GM23338 (cell line): ENCODE data around the gene FBN2. TPM values are rescaled to one million over a fixed set of nuclear protein-coding genes. Genes with fewer than 3 reads are reported as not detected.

Experiments
- ATAC-seq: fragments of 200-7000 bp; cut with Tn5 transposase; 3 replicates; pipeline ENCODE4 v1.9.1; 2020
- DNase-seq: peaks from one replicate; pipeline ENCODE4 v3.0.0-alpha.2; 2015; ENCODE audit warnings: low spot score
- H2AFZ ChIP-seq: fragments of 200-600 bp; sonication (generic); 2 replicates; pipeline ENCODE4 v1.8.0; 2016; ENCODE audit warnings: antibody characterized with exemption, mild to moderate bottlenecking, moderate library complexity
- H3F3A ChIP-seq: fragments of 200-600 bp; sonication (generic); replicated peaks from 2 replicates; pipeline ENCODE4 v1.8.0; 2017; ENCODE audit warnings: antibody characterized with exemption, mixed run types, low read depth
- H3K27ac ChIP-seq: fragments of 200-600 bp; sonication (generic); 2 replicates; pipeline ENCODE4 v1.6.1; 2016; ENCODE audit warnings: low read depth
- H3K27me3 ChIP-seq: fragments of 200-600 bp; sonication (generic); 2 replicates; pipeline ENCODE4 v1.8.0; 2016; ENCODE audit warnings: mild to moderate bottlenecking, mixed run types, moderate library complexity; ENCODE audit not compliant: insufficient read depth
- H3K36me3 ChIP-seq: fragments of 200-600 bp; sonication (generic); 2 replicates; pipeline ENCODE4 v1.8.0; 2016; ENCODE audit warnings: mild to moderate bottlenecking; ENCODE audit not compliant: insufficient read depth
- H3K4me1 ChIP-seq: fragments of 200-600 bp; sonication (generic); 2 replicates; pipeline ENCODE4 v1.8.0; 2016; ENCODE audit warnings: mild to moderate bottlenecking, moderate library complexity; ENCODE audit not compliant: insufficient read depth
- H3K4me2 ChIP-seq: fragments of 200-600 bp; sonication (generic); 2 replicates; pipeline ENCODE4 v1.7.1; 2017; ENCODE audit warnings: mixed run types
- H3K4me3 ChIP-seq: fragments of 200-600 bp; sonication (generic); 2 replicates; pipeline ENCODE4 v1.6.1; 2016; ENCODE audit warnings: mixed run types
- H3K79me2 ChIP-seq: fragments of 200-600 bp; sonication (generic); replicated peaks from 2 replicates; pipeline ENCODE4 v1.8.0; 2017; ENCODE audit warnings: mild to moderate bottlenecking; ENCODE audit not compliant: insufficient read depth
- H3K9me2 ChIP-seq: fragments of 200-600 bp; sonication (generic); 2 replicates; pipeline ENCODE4 v1.8.0; 2017; ENCODE audit not compliant: insufficient read depth
- H4K20me1 ChIP-seq: fragments of 200-600 bp; sonication (generic); replicated peaks from 2 replicates; pipeline ENCODE4 v1.8.0; 2017; ENCODE audit warnings: mild to moderate bottlenecking; ENCODE audit not compliant: insufficient read depth
- H3K27ac Mint-ChIP-seq: 2 replicates; pipeline ENCODE4 v1.8.0; 2020; ENCODE audit warnings: inconsistent platforms, mild to moderate bottlenecking, moderate library complexity, mixed read lengths
- H3K27me3 Mint-ChIP-seq: 3 replicates; pipeline ENCODE4 v1.8.0; 2022; ENCODE audit warnings: low read depth, mild to moderate bottlenecking, moderate library complexity, mixed read lengths, inconsistent platforms; ENCODE audit not compliant: insufficient read depth, poor library complexity
- H3K36me3 Mint-ChIP-seq: 3 replicates; pipeline ENCODE4 v1.8.0; 2021; ENCODE audit warnings: low read depth, mild to moderate bottlenecking, inconsistent platforms, moderate library complexity, mixed read lengths
- H3K4me1 Mint-ChIP-seq: 3 replicates; pipeline ENCODE4 v1.8.0; 2020; ENCODE audit warnings: mild to moderate bottlenecking, inconsistent platforms, mixed read lengths
- H3K4me3 Mint-ChIP-seq: 3 replicates; pipeline ENCODE4 v1.8.0; 2021; ENCODE audit warnings: moderate library complexity, mild to moderate bottlenecking, inconsistent platforms, mixed read lengths
- H3K9me3 Mint-ChIP-seq: 3 replicates; pipeline ENCODE4 v1.8.0; 2020; ENCODE audit warnings: moderate library complexity, mild to moderate bottlenecking, inconsistent platforms, mixed read lengths
- CREB1 ChIP-seq: fragments of 250-450 bp; sonication (Bioruptor Pico); IDR thresholded peaks from 2 replicates; pipeline ENCODE4 v1.5.0; 2020; ENCODE audit warnings: low read depth, mild to moderate bottlenecking, moderate library complexity
- EZH2 ChIP-seq: fragments of 200-600 bp; sonication (generic); IDR thresholded peaks from one replicate; pipeline ENCODE4 v1.8.0; 2017; ENCODE audit warnings: antibody characterized with exemption, mild to moderate bottlenecking, low read depth; ENCODE audit not compliant: unreplicated experiment
- EZH2phosphoT487 ChIP-seq: fragments of 200-600 bp; sonication (generic); IDR thresholded peaks from one replicate; pipeline ENCODE4 v1.8.1; 2018; ENCODE audit warnings: antibody characterized with exemption; ENCODE audit not compliant: unreplicated experiment
- JUNB ChIP-seq: IDR thresholded peaks from one replicate; pipeline ENCODE4 v1.6.1; 2016; ENCODE audit warnings: antibody characterized with exemption; ENCODE audit not compliant: unreplicated experiment
- NANOG ChIP-seq: IDR thresholded peaks from 2 replicates; pipeline ENCODE4 v1.6.1; 2016; ENCODE audit warnings: antibody characterized with exemption, borderline replicate concordance
- POLR2AphosphoS5 ChIP-seq: IDR thresholded peaks from 2 replicates; pipeline ENCODE4 v1.6.1; 2016; ENCODE audit warnings: antibody characterized with exemption, low read depth
- STAT1 ChIP-seq: IDR thresholded peaks from one replicate; pipeline ENCODE4 v1.6.1; 2016; ENCODE audit warnings: antibody characterized with exemption; ENCODE audit not compliant: unreplicated experiment
- ZNF114 ChIP-seq: fragments of 250-450 bp; sonication (Bioruptor Pico); IDR thresholded peaks from 2 replicates; pipeline ENCODE4 v1.5.0; 2020; ENCODE audit warnings: mild to moderate bottlenecking, moderate library complexity
- ZNF331 ChIP-seq: fragments of 250-450 bp; sonication (Bioruptor Pico); IDR thresholded peaks from 2 replicates; pipeline ENCODE4 v1.5.0; 2020; ENCODE audit warnings: low read depth, mild to moderate bottlenecking, moderate library complexity
- polyA plus RNA-seq: library from polyadenylated mRNA; unstranded; fragments of >200 nt; fragmentation: Nextera tagmentation; extraction: Ambion mirVana; gene quantifications from 2 replicates; pipeline ENCODE4 v1.2.1, GENCODE V29; 2016
- total RNA-seq: library from RNA; depleted of rRNA; stranded (reverse); fragments of >200 nt; shearing (Covaris generic); gene quantifications from 2 replicates; pipeline ENCODE4 v1.2.3, GENCODE V29; 2014
- TF ChIP-seq, protein P1 (sequence below): IDR thresholded peaks from one replicate; pipeline ENCODE4 v1.6.1; 2018; ENCODE audit warnings: antibody characterized with exemption; ENCODE audit not compliant: unreplicated experiment
- TF ChIP-seq, protein P2 (sequence below): fragments of 250-450 bp; sonication (Bioruptor Pico); IDR thresholded peaks from 2 replicates; pipeline ENCODE4 v1.5.0; 2020; ENCODE audit warnings: mild to moderate bottlenecking, moderate library complexity
- TF ChIP-seq, protein P3 (sequence below): IDR thresholded peaks from 2 replicates; pipeline ENCODE4 v1.6.1; 2016; ENCODE audit warnings: antibody characterized with exemption
- TF ChIP-seq, protein P4 (sequence below), 2 experiments: fragments of 200-600 bp in 1 of 2; sonication (generic) in 1 of 2; conservative IDR thresholded peaks; 2 replicates each; pipeline versions ENCODE4 v1.5.1 to v1.6.1; 2016 to 2017; ENCODE audit warnings: antibody characterized with exemption in 2 of 2, low read depth in 2 of 2, mild to moderate bottlenecking in 2 of 2, moderate library complexity in 1 of 2

FBN2 gene
- total and polyA plus RNA-seq, 2 experiments from 2014 or later: 2.6 to 13.6 TPM

DNA sequence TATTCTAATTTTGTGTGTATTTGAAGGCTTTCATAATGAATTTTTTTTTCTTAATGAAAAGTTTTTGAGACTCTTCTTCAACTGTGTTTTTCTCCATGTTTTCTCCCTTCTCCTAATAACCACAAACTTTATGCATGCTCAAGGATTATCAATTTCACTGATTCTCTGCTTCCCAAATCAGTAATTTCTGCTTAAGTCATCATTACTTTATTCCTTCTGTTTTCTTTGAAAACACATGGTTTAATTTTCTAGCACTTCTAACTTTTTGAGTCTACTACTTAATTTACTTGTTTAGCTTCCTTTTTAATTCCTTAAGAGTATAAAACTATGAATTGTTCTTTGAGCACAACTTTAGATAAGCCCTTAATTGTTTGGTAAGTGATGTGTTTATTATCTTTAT is 11.5 kb upstream of the FBN2 start:
- Histone ChIP-seq H3K4me2 (no peak overlapping the region), H3K4me1 (no peaks in the 10 kb centered on the region), H3K4me3 (no peak overlapping the region), H3F3A (no peaks in the 10 kb centered on the region), H3K27me3 (no peaks in the 10 kb centered on the region), H3K9me2 (no peaks in the 10 kb centered on the region), H3K79me2 (no peaks in the 10 kb centered on the region), H4K20me1 (no peaks in the 10 kb centered on the region), H3K27ac (no peak overlapping the region), H2AFZ (no peak overlapping the region), H3K36me3 (no peaks in the 10 kb centered on the region)
- DNase-seq (no peak), ATAC-seq (no peak)
- Mint-ChIP-seq H3K36me3 (peaks cover 17% of the 10 kb centered on the region; the same call in 2 of the 3 replicates), H3K4me1 (peaks cover 9% of the 10 kb centered on the region; the same call in 2 of the 3 replicates), H3K9me3 (peaks cover 27% of the 10 kb centered on the region), H3K27ac (no peak overlapping the region), H3K4me3 (no peak overlapping the region), H3K27me3 (no peaks in the 10 kb centered on the region)
- TF ChIP-seq EZH2phosphoT487: no peak
- TF ChIP-seq ZNF331 (CRISPR knock-in tag): no peak
- no peak for TF ChIP-seq JUNB
- TF ChIP-seq, protein P1, sequence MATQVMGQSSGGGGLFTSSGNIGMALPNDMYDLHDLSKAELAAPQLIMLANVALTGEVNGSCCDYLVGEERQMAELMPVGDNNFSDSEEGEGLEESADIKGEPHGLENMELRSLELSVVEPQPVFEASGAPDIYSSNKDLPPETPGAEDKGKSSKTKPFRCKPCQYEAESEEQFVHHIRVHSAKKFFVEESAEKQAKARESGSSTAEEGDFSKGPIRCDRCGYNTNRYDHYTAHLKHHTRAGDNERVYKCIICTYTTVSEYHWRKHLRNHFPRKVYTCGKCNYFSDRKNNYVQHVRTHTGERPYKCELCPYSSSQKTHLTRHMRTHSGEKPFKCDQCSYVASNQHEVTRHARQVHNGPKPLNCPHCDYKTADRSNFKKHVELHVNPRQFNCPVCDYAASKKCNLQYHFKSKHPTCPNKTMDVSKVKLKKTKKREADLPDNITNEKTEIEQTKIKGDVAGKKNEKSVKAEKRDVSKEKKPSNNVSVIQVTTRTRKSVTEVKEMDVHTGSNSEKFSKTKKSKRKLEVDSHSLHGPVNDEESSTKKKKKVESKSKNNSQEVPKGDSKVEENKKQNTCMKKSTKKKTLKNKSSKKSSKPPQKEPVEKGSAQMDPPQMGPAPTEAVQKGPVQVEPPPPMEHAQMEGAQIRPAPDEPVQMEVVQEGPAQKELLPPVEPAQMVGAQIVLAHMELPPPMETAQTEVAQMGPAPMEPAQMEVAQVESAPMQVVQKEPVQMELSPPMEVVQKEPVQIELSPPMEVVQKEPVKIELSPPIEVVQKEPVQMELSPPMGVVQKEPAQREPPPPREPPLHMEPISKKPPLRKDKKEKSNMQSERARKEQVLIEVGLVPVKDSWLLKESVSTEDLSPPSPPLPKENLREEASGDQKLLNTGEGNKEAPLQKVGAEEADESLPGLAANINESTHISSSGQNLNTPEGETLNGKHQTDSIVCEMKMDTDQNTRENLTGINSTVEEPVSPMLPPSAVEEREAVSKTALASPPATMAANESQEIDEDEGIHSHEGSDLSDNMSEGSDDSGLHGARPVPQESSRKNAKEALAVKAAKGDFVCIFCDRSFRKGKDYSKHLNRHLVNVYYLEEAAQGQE: no peak
- TF ChIP-seq, protein P2, sequence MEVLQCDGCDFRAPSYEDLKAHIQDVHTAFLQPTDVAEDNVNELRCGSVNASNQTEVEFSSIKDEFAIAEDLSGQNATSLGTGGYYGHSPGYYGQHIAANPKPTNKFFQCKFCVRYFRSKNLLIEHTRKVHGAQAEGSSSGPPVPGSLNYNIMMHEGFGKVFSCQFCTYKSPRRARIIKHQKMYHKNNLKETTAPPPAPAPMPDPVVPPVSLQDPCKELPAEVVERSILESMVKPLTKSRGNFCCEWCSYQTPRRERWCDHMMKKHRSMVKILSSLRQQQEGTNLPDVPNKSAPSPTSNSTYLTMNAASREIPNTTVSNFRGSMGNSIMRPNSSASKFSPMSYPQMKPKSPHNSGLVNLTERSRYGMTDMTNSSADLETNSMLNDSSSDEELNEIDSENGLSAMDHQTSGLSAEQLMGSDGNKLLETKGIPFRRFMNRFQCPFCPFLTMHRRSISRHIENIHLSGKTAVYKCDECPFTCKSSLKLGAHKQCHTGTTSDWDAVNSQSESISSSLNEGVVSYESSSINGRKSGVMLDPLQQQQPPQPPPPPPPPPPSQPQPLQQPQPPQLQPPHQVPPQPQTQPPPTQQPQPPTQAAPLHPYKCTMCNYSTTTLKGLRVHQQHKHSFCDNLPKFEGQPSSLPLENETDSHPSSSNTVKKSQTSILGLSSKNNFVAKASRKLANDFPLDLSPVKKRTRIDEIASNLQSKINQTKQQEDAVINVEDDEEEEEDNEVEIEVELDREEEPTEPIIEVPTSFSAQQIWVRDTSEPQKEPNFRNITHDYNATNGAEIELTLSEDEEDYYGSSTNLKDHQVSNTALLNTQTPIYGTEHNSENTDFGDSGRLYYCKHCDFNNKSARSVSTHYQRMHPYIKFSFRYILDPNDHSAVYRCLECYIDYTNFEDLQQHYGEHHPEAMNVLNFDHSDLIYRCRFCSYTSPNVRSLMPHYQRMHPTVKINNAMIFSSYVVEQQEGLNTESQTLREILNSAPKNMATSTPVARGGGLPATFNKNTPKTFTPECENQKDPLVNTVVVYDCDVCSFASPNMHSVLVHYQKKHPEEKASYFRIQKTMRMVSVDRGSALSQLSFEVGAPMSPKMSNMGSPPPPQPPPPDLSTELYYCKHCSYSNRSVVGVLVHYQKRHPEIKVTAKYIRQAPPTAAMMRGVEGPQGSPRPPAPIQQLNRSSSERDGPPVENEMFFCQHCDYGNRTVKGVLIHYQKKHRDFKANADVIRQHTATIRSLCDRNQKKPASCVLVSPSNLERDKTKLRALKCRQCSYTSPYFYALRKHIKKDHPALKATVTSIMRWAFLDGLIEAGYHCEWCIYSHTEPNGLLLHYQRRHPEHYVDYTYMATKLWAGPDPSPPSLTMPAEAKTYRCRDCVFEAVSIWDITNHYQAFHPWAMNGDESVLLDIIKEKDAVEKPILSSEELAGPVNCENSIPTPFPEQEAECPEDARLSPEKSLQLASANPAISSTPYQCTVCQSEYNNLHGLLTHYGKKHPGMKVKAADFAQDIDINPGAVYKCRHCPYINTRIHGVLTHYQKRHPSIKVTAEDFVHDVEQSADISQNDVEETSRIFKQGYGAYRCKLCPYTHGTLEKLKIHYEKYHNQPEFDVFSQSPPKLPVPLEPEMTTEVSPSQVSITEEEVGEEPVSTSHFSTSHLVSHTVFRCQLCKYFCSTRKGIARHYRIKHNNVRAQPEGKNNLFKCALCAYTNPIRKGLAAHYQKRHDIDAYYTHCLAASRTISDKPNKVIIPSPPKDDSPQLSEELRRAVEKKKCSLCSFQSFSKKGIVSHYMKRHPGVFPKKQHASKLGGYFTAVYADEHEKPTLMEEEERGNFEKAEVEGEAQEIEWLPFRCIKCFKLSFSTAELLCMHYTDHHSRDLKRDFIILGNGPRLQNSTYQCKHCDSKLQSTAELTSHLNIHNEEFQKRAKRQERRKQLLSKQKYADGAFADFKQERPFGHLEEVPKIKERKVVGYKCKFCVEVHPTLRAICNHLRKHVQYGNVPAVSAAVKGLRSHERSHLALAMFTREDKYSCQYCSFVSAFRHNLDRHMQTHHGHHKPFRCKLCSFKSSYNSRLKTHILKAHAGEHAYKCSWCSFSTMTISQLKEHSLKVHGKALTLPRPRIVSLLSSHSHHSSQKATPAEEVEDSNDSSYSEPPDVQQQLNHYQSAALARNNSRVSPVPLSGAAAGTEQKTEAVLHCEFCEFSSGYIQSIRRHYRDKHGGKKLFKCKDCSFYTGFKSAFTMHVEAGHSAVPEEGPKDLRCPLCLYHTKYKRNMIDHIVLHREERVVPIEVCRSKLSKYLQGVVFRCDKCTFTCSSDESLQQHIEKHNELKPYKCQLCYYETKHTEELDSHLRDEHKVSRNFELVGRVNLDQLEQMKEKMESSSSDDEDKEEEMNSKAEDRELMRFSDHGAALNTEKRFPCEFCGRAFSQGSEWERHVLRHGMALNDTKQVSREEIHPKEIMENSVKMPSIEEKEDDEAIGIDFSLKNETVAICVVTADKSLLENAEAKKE (CRISPR knock-in tag): no peak
- TF ChIP-seq NANOG: no peak
- TF ChIP-seq, protein P3, sequence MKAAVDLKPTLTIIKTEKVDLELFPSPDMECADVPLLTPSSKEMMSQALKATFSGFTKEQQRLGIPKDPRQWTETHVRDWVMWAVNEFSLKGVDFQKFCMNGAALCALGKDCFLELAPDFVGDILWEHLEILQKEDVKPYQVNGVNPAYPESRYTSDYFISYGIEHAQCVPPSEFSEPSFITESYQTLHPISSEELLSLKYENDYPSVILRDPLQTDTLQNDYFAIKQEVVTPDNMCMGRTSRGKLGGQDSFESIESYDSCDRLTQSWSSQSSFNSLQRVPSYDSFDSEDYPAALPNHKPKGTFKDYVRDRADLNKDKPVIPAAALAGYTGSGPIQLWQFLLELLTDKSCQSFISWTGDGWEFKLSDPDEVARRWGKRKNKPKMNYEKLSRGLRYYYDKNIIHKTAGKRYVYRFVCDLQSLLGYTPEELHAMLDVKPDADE: no peak
- no peak for TF ChIP-seq EZH2
- no peak for TF ChIP-seq POLR2AphosphoS5
- TF ChIP-seq CREB1: no peak
- TF ChIP-seq STAT1: no peak
- no peak for TF ChIP-seq ZNF114 (CRISPR knock-in tag)
- TF ChIP-seq, protein P4, sequence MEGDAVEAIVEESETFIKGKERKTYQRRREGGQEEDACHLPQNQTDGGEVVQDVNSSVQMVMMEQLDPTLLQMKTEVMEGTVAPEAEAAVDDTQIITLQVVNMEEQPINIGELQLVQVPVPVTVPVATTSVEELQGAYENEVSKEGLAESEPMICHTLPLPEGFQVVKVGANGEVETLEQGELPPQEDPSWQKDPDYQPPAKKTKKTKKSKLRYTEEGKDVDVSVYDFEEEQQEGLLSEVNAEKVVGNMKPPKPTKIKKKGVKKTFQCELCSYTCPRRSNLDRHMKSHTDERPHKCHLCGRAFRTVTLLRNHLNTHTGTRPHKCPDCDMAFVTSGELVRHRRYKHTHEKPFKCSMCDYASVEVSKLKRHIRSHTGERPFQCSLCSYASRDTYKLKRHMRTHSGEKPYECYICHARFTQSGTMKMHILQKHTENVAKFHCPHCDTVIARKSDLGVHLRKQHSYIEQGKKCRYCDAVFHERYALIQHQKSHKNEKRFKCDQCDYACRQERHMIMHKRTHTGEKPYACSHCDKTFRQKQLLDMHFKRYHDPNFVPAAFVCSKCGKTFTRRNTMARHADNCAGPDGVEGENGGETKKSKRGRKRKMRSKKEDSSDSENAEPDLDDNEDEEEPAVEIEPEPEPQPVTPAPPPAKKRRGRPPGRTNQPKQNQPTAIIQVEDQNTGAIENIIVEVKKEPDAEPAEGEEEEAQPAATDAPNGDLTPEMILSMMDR (conservative IDR thresholded peaks at IDR 0.05; ENCODE audit: low read depth in 2 of 2): no peak
